ENCODE data around the gene FAM234B.

The FAM234B gene

DNA sequence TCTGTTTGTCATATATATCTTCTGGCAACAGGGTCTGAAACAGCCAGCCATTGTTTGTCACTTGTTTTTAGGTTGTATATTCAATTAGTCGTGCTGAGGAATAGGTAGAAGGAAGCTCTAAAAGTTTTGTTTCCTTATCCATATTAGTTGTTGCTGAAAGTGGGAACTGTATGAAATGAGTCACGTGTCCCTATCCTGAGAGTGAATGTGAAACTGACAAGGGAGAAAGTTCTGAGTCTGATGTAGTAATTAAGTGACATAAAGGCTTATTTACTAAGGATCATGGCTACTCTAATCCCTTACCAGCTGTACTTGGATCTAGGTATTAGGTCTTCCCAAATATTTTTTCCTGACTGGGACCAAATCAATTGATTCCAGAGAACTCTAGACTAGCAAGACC lies 16.4 kb downstream of the FAM234B start:
- no peak for DNase-seq (ENCODE audit: low spot score)
- Histone ChIP-seq H3K4me3 (no peak overlapping the region), H3K27ac (no peak overlapping the region)
- TF ChIP-seq, protein P1, sequence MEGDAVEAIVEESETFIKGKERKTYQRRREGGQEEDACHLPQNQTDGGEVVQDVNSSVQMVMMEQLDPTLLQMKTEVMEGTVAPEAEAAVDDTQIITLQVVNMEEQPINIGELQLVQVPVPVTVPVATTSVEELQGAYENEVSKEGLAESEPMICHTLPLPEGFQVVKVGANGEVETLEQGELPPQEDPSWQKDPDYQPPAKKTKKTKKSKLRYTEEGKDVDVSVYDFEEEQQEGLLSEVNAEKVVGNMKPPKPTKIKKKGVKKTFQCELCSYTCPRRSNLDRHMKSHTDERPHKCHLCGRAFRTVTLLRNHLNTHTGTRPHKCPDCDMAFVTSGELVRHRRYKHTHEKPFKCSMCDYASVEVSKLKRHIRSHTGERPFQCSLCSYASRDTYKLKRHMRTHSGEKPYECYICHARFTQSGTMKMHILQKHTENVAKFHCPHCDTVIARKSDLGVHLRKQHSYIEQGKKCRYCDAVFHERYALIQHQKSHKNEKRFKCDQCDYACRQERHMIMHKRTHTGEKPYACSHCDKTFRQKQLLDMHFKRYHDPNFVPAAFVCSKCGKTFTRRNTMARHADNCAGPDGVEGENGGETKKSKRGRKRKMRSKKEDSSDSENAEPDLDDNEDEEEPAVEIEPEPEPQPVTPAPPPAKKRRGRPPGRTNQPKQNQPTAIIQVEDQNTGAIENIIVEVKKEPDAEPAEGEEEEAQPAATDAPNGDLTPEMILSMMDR (IDR thresholded peaks at IDR 0.05) = no peak

DNA sequence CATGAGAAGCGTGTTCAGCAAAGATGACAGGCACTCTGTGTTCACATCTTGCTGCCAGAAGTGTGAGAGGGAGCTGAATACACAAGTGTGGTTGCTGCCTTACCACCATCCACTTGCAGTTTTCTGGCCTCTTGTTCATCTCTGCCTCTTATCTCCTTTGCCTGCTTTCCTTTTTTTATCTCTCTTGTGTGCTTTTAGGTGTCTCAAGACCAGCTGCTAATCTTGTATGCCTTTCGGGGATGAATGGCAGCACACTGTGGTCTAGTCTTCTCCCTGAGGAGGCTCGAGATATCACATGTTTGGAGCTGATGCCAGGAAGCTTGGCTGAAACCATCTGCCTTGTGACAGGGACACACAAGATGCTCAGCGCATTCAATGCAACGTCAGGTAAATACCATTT lies 17.2 kb downstream of the FAM234B start:
- TF ChIP-seq, protein P1 (IDR thresholded peaks at IDR 0.05) = no peak
- Histone ChIP-seq H3K27ac (no peak overlapping the region), H3K4me3 (no peak overlapping the region)
- no peak for DNase-seq (ENCODE audit: low spot score)

DNA sequence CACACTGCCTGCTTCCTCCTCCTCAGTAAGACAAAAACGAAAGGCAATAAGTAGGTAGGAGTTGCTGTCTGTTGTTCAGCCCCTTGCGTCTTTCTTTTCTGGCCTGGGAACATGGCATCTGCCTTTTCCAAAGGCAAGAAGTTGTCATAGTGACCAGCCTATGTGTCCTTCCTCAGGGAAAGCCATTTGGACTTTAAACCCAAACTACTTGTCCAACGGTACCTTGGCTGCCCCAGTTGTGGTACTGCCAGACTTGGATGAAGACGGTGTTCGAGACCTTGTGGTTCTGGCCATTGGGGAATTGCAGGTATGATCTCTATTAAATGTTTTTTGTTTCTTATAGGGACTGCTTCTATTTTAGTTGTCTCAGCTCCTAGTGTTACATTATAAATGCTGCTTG lies 18.5 kb downstream of the FAM234B start:
- no peak overlapping the region for H3K27ac ChIP-seq
- DNase-seq (ENCODE audit: low spot score) = no peak
- TF ChIP-seq, protein P1 (IDR thresholded peaks at IDR 0.05) = no peak
- no peak overlapping the region for H3K4me3 ChIP-seq

DNA sequence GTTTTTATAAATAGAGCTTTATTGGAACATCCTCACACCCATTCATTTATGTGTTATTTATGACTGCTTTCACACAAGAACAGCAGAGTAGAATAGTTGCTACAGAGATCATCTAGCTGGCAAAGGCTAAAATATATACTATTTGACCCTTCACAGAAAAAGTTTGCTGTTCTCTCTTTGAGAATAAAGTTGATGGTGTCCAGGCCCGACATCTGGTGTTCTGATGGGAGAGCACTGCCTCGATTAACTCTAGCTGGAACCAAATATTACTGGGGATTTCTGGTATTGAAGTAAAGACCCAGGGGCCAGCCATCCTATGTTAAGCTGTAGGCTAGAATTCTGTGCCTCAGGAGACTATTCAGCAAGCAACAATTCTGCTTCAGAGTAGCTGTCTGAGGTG lies 21.8 kb downstream of the FAM234B start:
- no peak for DNase-seq (ENCODE audit: low spot score)
- no peak overlapping the region for H3K4me3 ChIP-seq
- no peak overlapping the region for H3K27ac ChIP-seq
- TF ChIP-seq, protein P1 (IDR thresholded peaks at IDR 0.05) = no peak

DNA sequence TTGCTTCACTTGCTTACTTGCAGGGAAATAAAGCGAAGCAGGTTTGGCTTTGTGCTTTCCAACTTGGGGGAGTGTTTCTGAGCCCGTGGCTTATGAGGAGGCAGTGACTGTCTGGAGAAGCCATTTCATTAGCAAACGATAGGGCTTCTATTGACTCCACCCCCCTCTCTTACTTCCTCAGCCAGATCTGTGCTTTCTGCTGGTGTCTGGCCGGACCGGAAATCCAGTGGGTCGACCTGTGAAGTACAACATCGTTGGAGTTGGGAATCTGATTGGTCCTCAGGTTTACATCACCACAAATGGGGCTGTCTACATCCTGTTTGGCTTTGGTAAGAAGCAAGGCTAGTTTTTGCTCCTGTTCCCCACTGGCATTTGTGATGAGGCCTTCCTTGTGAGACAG lies 22.3 kb downstream of the FAM234B start:
- TF ChIP-seq, protein P1 (IDR thresholded peaks at IDR 0.05) = no peak
- Histone ChIP-seq H3K27ac (no peak overlapping the region), H3K4me3 (no peak overlapping the region)

DNA sequence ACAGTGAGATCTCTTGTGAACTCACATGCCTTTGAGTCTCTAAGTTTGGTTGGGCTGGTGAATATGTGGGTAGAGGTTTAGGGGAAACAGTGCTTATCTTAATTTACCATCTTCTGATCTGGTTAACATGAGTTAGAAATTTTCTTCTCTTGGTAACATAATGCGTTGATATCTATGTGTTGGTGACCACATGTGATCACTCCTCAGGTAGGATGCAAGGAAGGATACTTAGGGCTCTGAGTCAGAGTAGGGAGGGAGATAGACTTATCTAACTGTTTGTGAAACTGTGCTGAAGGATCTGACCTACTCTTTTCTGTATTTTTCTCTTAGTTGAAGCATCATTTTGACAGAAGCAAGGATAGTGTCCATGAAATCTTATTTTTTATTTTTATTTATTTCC lies 23.1 kb downstream of the FAM234B start:
- Histone ChIP-seq H3K27ac (no peak overlapping the region), H3K4me3 (no peak overlapping the region)
- no peak for DNase-seq (ENCODE audit: low spot score)
- TF ChIP-seq, protein P1 (IDR thresholded peaks at IDR 0.05) = no peak

More for the DNA sequence above, 22.3 kb downstream of the FAM234B start:
- DNase-seq (ENCODE audit: low spot score) = no peak

DNA sequence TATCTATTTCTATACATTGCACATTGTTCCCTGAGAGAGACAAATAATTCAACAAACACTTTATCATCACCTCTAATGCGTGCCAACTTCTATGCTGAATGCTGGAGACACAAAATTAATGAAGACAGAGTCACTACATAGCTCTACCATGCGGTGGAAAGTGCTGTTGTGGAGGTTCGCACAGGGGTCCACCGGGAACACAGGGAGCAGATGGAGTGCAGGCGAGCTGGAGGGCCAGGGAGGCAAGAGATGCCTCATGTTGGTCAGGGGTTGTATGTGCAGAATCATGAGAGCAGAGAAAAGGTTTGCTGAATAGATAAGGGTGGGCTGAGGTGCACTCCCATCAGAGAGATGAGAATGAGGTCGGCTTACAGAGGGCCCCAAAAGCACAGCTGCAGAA lies 25.2 kb downstream of the FAM234B start:
- H3K4me3 ChIP-seq = no peak overlapping the region
- no peak for DNase-seq (ENCODE audit: low spot score)

More for the DNA sequence above, 25.2 kb downstream of the FAM234B start:
- H3K27ac ChIP-seq = no peak overlapping the region
- TF ChIP-seq, protein P1 (IDR thresholded peaks at IDR 0.05) = no peak
